C4-2B (cell line): Measurements from ENCODE around the gene MICAL2.
A peak's percentile ranks its signal among the peaks of the same experiment; 100 is the strongest.

ENCODE experiments used
- H3K27ac ChIP-seq: fragments of 450-650 bp; 2 replicates; pipeline ENCODE4 v1.5.1; 2017
- ZFX ChIP-seq: fragments of 450-650 bp; IDR thresholded peaks from 2 replicates; pipeline ENCODE4 v1.6.1; 2017
- TF ChIP-seq, protein P1 (sequence below): fragments of 450-650 bp; conservative IDR thresholded peaks from 2 replicates; pipeline ENCODE4 v1.5.1; 2017; ENCODE audit warnings: mild to moderate bottlenecking

Gene MICAL2

DNA sequence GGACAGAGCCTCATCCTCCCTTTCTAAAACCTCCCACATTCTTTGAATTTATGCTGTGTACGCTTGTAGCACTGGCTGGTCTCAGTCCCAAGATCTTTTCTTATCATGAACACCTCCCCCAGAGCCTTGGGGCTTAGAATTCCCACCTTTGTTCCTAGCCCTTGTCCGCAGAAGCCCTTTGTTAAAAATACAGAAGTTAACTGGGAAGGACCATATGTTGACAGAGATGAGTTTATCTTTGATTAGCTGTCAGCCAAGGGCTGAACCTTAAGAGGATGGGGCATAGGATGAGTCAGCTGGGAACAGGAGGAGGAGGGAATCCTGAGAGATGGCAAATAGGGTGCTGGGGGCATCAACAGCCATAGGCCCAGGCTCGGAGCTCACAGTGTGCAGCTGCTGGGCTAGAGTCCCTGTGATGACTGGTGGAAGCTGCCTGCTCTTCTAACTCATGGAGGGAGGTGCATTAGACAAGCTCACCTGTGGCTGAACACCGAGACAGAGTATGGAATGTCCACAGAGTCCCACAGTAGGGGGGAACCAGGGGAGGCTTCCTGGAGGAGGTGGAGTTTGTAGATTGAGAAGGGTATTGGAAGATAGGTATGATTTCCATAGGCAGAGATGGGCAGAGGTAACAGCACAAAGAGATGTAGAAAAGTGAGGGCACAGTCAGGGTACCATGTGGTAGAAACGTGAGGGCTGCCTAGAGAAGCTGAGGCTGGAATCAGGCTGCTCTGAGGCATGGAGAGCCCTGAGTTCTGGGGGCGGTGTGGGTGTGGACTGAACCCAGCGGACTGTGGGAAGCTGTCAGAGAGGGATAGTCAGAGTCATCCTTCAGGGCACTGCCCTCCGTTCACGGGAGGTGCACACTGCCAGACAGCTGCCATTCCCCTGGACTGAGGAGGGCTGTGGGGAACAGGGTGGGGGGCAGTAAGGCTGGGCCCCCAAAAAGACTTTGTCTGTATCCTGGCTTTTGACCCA is 9.9 kb downstream of the MICAL2 start:
- TF ChIP-seq, protein P1, sequence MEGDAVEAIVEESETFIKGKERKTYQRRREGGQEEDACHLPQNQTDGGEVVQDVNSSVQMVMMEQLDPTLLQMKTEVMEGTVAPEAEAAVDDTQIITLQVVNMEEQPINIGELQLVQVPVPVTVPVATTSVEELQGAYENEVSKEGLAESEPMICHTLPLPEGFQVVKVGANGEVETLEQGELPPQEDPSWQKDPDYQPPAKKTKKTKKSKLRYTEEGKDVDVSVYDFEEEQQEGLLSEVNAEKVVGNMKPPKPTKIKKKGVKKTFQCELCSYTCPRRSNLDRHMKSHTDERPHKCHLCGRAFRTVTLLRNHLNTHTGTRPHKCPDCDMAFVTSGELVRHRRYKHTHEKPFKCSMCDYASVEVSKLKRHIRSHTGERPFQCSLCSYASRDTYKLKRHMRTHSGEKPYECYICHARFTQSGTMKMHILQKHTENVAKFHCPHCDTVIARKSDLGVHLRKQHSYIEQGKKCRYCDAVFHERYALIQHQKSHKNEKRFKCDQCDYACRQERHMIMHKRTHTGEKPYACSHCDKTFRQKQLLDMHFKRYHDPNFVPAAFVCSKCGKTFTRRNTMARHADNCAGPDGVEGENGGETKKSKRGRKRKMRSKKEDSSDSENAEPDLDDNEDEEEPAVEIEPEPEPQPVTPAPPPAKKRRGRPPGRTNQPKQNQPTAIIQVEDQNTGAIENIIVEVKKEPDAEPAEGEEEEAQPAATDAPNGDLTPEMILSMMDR: no peak
- TF ChIP-seq ZFX: no peak

DNA sequence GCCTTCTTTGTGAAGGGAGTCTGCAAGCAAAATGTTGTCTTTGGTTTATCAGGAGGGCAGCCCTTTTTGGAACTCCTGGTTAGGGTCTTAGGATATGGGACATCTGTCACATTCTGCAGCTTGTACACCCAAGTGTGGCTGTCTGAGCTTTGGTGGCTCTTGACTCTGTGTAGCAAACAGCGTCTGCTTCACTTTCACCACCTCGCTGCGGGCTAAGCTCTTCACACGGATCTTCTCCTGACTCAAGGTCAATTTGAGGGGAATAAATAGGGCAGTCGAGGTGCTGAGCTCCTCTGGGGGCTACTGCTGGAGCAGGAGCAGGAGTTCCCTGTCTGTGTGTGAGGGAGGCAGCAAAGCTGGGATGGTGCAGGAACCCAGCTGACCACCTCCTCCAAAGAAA is 10.6 kb downstream of the MICAL2 start:
- no peak overlapping the region for H3K27ac ChIP-seq
- no peak for TF ChIP-seq ZFX
- TF ChIP-seq, protein P1: no peak

More for the DNA sequence above, 9.9 kb downstream of the MICAL2 start:
- H3K27ac ChIP-seq: no peak overlapping the region

DNA sequence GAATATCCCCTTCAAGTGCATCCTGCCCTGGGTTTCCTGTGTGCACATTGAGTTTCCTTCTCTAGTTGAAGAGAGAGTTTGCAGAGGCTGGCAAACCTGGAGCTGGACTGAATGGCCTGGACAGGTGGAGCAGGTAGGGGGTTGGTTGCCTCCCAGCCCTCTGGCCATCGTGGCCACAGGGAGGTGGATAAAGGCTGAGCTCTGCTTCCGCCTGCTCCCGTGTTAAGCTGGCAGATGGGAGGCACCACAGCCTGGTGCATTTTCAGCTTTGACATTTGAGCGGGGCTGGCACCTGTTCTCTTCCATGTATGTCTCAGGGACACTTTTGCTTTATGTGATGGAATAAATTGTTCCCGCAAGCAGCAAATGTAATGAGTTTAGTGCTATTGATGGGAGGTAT is 11.1 kb downstream of the MICAL2 start:
- TF ChIP-seq ZFX: no peak
- TF ChIP-seq, protein P1: no peak
- no peak overlapping the region for H3K27ac ChIP-seq

DNA sequence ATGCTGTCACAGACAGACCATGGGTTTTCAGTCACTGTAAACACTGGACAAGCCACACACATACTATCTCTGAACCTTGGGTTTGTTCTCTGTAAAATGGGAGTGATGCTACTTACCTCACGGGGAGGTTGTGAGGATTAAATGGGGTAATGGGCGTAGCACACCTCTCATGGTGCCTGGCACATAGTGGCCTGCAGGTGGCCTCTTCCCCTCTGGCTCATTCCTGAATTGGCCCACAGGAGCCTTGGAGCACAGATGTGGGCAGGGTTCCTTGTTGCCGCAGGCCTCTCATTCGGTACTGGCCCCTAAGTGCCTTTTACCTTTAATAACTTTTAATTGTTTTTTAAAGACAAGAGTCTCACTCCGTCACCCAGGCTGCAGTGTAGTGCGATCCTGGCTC is 11.7 kb downstream of the MICAL2 start:
- TF ChIP-seq, protein P1: peak; percentile 57
- TF ChIP-seq ZFX: no peak
- H3K27ac ChIP-seq: no peak overlapping the region

DNA sequence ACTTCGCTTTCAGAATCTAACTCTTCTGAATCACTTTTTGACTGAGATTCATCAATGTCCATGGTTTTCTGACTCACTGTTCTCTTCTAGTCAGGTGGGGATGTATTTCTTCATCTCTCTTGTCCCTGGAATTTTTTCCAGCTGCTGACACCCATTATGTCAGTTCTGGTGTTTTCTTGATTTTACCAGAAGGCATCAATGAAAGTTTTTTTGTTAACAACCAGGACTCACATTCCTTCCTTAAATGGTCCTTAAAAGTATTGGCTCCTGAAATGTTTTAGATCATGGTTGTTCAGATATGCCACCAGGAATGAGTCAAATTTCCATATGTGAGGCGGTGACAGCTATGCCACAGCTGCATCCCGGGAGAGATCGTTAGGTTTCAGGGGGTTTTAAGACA is 12.9 kb downstream of the MICAL2 start:
- no peak for TF ChIP-seq ZFX
- TF ChIP-seq, protein P1: no peak
- no peak overlapping the region for H3K27ac ChIP-seq

DNA sequence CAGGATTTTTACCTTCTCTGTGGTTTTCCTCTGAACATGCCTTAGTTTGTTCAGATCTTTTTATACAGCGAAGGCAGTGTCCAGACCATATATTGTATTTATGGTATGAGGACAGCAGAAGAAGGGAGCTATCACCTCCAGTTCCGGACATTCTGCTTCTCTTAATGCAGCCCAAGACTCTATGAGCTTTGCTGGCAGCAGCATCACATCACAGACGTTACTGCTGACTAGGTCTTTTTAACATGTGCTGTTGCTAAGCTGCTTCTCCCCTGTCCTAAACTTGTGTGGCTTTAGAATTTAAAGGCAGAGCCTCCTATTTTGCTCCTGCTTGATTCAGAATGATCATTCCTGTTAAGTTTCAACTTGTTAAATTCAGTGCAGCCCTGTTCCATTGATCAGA is 13.4 kb downstream of the MICAL2 start:
- no peak overlapping the region for H3K27ac ChIP-seq
- no peak for TF ChIP-seq ZFX
- TF ChIP-seq, protein P1: no peak

DNA sequence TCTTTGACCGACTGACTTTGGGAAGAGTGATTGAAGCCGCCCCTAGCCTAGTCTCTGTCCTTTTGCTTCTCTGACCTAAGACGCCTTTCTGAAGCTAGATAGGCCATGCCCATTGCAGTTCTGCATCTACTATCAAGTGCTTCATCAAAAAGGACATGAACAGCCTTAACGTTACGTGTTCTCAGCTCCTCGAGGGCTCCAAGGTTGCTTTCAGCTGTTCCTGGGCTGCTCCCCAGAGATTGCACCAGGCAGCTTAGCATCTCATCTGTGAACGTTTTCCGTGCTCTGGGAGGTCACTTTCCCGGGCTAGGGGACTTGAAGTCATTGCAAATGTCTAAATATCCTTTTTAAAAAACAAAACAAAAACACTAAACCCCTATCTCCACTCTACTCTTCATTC is 13.9 kb downstream of the MICAL2 start:
- no peak overlapping the region for H3K27ac ChIP-seq
- no peak for TF ChIP-seq ZFX
- TF ChIP-seq, protein P1: no peak
